BE2C (cell line): ENCODE measurements around the gene CES3.

ENCODE experiments used
- DNase-seq: peaks from one replicate; pipeline ENCODE4 v3.0.0-alpha.2; 2020
- H3K27me3 ChIP-seq: fragments of 250-450 bp; sonication (Bioruptor Pico); 2 replicates; pipeline ENCODE4 v1.5.1; 2020; ENCODE audit warnings: mild to moderate bottlenecking
- H3K36me3 ChIP-seq: fragments of 250-450 bp; sonication (Bioruptor Pico); 2 replicates; pipeline ENCODE4 v1.5.1; 2020; ENCODE audit warnings: mild to moderate bottlenecking
- H3K4me1 ChIP-seq: fragments of 250-450 bp; sonication (Bioruptor Pico); 2 replicates; pipeline ENCODE4 v1.5.1; 2020
- H3K4me3 ChIP-seq: 2 replicates; pipeline ENCODE4 v1.5.1; 2011; ENCODE audit warnings: low read depth, low read length
- H3K9me3 ChIP-seq: fragments of 250-450 bp; sonication (Bioruptor Pico); 2 replicates; pipeline ENCODE4 v1.5.1; 2020
- CTCF ChIP-seq: IDR thresholded peaks from 2 replicates; pipeline ENCODE4 v1.5.1; 2012; ENCODE audit warnings: mild to moderate bottlenecking, low read depth, low read length

The CES3 gene

GRCh38 chr16:66920299-66920590, 40.8 kb upstream of the CES3 start:
- TF ChIP-seq CTCF, result no peak
- DNase-seq, result no peak
- Histone ChIP-seq H3K4me1 (peaks cover 24% of the 10 kb centered on the region), H3K9me3 (no peaks in the 10 kb centered on the region), H3K36me3 (no peaks in the 10 kb centered on the region), H3K27me3 (peaks cover 5% of the 10 kb centered on the region; the same call in 1 of the 2 replicates), H3K4me3 (no peak overlapping the region)

GRCh38 chr16:66920924-66921680, 40.0 kb upstream of the CES3 start:
- DNase-seq, result no peak
- H3K4me3 ChIP-seq, result no peak overlapping the region
- H3K4me1 ChIP-seq, result peaks cover 24% of the 10 kb centered on the region
- H3K36me3 ChIP-seq, result no peaks in the 10 kb centered on the region
- no peaks in the 10 kb centered on the region for H3K9me3 ChIP-seq
- H3K27me3 ChIP-seq, result peaks cover 5% of the 10 kb centered on the region; the same call in 1 of the 2 replicates
- TF ChIP-seq CTCF, result no peak

- no peaks in the 10 kb centered on the region for H3K9me3 ChIP-seq
- H3K36me3 ChIP-seq, result no peaks in the 10 kb centered on the region
- no peak overlapping the region for H3K4me3 ChIP-seq
- peaks cover 24% of the 10 kb centered on the region for H3K4me1 ChIP-seq
- peaks cover 5% of the 10 kb centered on the region; the same call in 1 of the 2 replicates for H3K27me3 ChIP-seq
- DNase-seq, result no peak
- TF ChIP-seq CTCF, result no peak
These were observed 39.2 kb upstream of the CES3 start for GRCh38 chr16:66921729-66922450.

DNA sequence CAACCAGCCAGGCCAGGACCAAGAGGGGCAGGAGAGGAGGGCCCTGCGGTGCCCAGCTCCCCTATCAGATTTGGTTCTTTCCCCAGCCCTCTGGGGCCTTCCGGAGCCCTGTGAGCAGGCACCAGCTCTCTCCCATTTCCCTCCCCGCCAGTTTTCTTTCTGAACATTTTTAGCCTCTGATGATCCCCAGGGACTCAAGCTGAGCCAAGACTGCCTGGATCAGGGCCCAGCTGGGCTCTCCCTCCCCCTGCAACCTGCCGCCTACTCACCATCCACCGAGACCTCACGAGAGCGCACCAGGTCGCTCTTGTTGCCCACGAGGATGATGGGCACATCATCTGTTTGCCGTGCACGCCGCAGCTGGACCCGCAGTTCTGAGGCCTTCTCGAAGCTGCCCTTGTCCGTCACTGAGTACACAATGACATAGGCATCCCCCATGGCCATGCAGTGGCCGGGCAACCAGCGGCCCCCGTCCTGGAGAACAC, 37.8 kb upstream of the CES3 start:
- Histone ChIP-seq H3K4me1 (peaks cover 29% of the 10 kb centered on the region), H3K4me3 (peak overlapping the region; percentile 29), H3K36me3 (no peaks in the 10 kb centered on the region), H3K27me3 (peaks cover 5% of the 10 kb centered on the region; the same call in 1 of the 2 replicates), H3K9me3 (no peaks in the 10 kb centered on the region)
- TF ChIP-seq CTCF, result no peak
- DNase-seq, result peak; percentile 74

DNA sequence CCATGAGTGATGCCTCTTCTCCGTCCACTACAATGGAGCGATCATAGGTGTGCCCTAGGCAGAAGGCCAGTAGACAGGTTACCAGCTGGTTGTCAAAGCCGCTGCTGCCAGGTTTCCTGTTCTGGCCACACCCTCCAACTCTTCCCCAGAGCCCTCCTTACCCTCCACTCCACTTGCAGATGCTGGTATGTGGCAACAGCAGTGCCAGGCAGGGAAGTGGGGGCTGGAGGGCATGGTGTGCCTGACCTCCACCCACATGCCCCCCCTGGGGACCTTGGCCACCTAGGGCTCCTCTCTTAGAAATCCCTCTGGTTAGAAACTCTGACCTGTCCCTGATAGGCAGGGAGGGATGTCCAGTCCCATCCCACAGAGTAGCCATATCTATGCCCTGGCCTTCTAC, 37.2 kb upstream of the CES3 start:
- no peak for TF ChIP-seq CTCF
- DNase-seq, result no peak
- Histone ChIP-seq H3K4me3 (no peak overlapping the region), H3K36me3 (no peaks in the 10 kb centered on the region), H3K27me3 (peaks cover 5% of the 10 kb centered on the region; the same call in 1 of the 2 replicates), H3K4me1 (peaks cover 29% of the 10 kb centered on the region), H3K9me3 (no peaks in the 10 kb centered on the region)
